ENCODE measurements around the gene HTR7. TPM values are rescaled to one million over a fixed set of nuclear protein-coding genes. Genes with fewer than 3 reads are reported as not detected.
A peak's percentile ranks its signal among the peaks of the same experiment; 100 is the strongest.

Gene HTR7
- total and polyA plus RNA-seq, 2 of the 8 experiments (the other 6 are each of a cell fraction or from before 2014, with no cell fraction given) = 22.9 to 24.6 TPM

DNA sequence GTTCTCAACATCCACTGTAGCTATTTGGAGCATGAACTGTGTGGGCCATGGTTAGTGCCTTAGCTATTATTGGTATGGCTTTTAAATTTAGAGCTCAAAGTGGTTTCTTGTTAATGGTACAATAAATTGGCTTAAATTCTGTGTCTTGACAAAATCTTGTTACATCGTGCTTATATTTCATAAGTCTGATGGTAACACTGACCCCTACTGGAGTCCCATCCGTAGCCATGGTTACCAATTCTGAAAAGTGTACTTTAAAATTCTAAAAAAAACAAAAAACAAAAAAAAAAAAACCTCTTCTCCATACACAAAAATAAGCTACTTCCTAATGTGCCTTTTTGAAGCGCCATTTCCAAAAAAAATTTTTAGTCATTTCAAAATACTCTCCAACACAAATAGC is 7.6 kb upstream of the HTR7 start:
- no peak overlapping the region for H2BK12ac ChIP-seq (ENCODE audit: low read depth, low read length)
- H4K5ac ChIP-seq (ENCODE audit: insufficient read length, low read depth, low read length) = no peak overlapping the region

More for the DNA sequence above, 7.6 kb upstream of the HTR7 start:
- FAIRE-seq (no peak), DNase-seq (ENCODE audit: low read depth in 1 of 2, low spot score in 2 of 2) (no peak)
- H3K23me2 ChIP-seq (ENCODE audit: low read depth, low read length) = no peaks in the 10 kb centered on the region
- no peaks in the 10 kb centered on the region for H4K20me1 ChIP-seq (replicated peaks in 1 of 2; ENCODE audit: control insufficient read depth in 1 of 2, insufficient read depth in 2 of 2, low read length in 2 of 2)
- H3K14ac ChIP-seq (ENCODE audit: insufficient read length) = no peak overlapping the region
- no peak overlapping the region for H4K91ac ChIP-seq (replicated peaks; ENCODE audit: insufficient read length, low read length)
- no peak overlapping the region for H3K4me3 ChIP-seq (ENCODE audit: extremely low read depth in 1 of 4, insufficient read depth in 2 of 4, low read depth in 3 of 4, low read length in 4 of 4)
- CTCF ChIA-PET (ENCODE audit: partially characterized antibody) = interaction anchor here (0.6 to 5.7 kb wide), 26 partner anchors 10 to 1868 kb away, joined by 3 to 31 read pairs (median 3); no protein-coding TSS in a partner anchor
- no peak overlapping the region for H3K9ac ChIP-seq (replicated peaks in 1 of 4; ENCODE audit: extremely low read depth in 1 of 4, low read depth in 3 of 4, low read length in 3 of 4)
- no peak overlapping the region for H3K4ac ChIP-seq (replicated peaks; ENCODE audit: insufficient read length, low read depth, low read length)
- H3K36me3 ChIP-seq (ENCODE audit: control insufficient read depth in 2 of 4, insufficient read depth in 4 of 4, low read length in 3 of 4) = no peaks in the 10 kb centered on the region; a peak in 1 of 8 replicates
- no peaks in the 10 kb centered on the region for H3K79me1 ChIP-seq (ENCODE audit: low read depth, low read length)
- H3K79me2 ChIP-seq (ENCODE audit: control insufficient read depth in 1 of 2, insufficient read depth in 2 of 2, low read length in 2 of 2) = no peaks in the 10 kb centered on the region
- 83% methylated on average over 3 of the region's 3 CpGs; no CpG with 5 or more reads in 1 of the 2 experiments for WGBS, 2 experiments (ENCODE audit: extremely low coverage in 1 of 2, insufficient coverage in 1 of 2, insufficient read length in 1 of 2, insufficient replicate concordance in 2 of 2, low coverage in 1 of 2, low lambda C conversion rate in 2 of 2, missing lambda C conversion rate in 1 of 2)
- H2BK20ac ChIP-seq (ENCODE audit: low read length) = no peak overlapping the region
- H2BK5ac ChIP-seq (ENCODE audit: low read depth, low read length) = no peak overlapping the region
- H3K27ac ChIP-seq (ENCODE audit: low read depth, low read length) = no peak overlapping the region
- H3K18ac ChIP-seq (ENCODE audit: extremely low read depth, low read length) = no peak overlapping the region
- no peak overlapping the region for H4K8ac ChIP-seq (ENCODE audit: extremely low read depth, insufficient read depth, low read length)
- POLR2A ChIA-PET (ENCODE audit: partially characterized antibody) = no interaction called here
- no peak for TF ChIP-seq RNF2 (IDR thresholded peaks at IDR 0.05; ENCODE audit: borderline replicate concordance, low read depth, low read length, missing control alignments, poor library complexity, severe bottlenecking)
- no peak for TF ChIP-seq SIX5 (IDR thresholded peaks at IDR 0.05; ENCODE audit: low read depth, low read length)
- no peak for TF ChIP-seq KDM1A (IDR thresholded peaks at IDR 0.05; ENCODE audit: borderline replicate concordance, low read length)
- TF ChIP-seq, protein P1, sequence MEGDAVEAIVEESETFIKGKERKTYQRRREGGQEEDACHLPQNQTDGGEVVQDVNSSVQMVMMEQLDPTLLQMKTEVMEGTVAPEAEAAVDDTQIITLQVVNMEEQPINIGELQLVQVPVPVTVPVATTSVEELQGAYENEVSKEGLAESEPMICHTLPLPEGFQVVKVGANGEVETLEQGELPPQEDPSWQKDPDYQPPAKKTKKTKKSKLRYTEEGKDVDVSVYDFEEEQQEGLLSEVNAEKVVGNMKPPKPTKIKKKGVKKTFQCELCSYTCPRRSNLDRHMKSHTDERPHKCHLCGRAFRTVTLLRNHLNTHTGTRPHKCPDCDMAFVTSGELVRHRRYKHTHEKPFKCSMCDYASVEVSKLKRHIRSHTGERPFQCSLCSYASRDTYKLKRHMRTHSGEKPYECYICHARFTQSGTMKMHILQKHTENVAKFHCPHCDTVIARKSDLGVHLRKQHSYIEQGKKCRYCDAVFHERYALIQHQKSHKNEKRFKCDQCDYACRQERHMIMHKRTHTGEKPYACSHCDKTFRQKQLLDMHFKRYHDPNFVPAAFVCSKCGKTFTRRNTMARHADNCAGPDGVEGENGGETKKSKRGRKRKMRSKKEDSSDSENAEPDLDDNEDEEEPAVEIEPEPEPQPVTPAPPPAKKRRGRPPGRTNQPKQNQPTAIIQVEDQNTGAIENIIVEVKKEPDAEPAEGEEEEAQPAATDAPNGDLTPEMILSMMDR (IDR thresholded peaks at IDR 0.05; ENCODE audit: control extremely low read depth in 1 of 3, insufficient read depth in 1 of 3, low read depth in 1 of 3, low read length in 3 of 3) = peak in 1 of 3 experiments; percentile 7; a peak in 1 of 4 replicates
- TF ChIP-seq TCF12 (IDR thresholded peaks at IDR 0.05; ENCODE audit: low read depth, low read length) = no peak
- TF ChIP-seq NRF1 (IDR thresholded peaks at IDR 0.05; ENCODE audit: low read depth, low read length) = no peak
- H2BK15ac ChIP-seq (ENCODE audit: low read length) = no peak overlapping the region
- peaks cover 4 to 10% of the 10 kb centered on the region in 2 experiments; a peak in 2 of 4 replicates for H3K9me3 ChIP-seq (ENCODE audit: insufficient read depth in 2 of 2, low read depth in 1 of 2, low read length in 1 of 2)
- no peak overlapping the region for H3K56ac ChIP-seq (replicated peaks; ENCODE audit: insufficient read length, low read depth, low read length)
- H3K23ac ChIP-seq (ENCODE audit: insufficient read length) = no peak overlapping the region
- no peak overlapping the region for H2AFZ ChIP-seq (ENCODE audit: low read length)
- no peak overlapping the region for H2BK120ac ChIP-seq (replicated peaks; ENCODE audit: low read depth, low read length)
- no peaks in the 10 kb centered on the region; a peak in 1 of 7 replicates for H3K4me1 ChIP-seq (replicated peaks in 1 of 4; ENCODE audit: control insufficient read depth in 3 of 4, insufficient read depth in 4 of 4, low read length in 3 of 4)
- H3K4me2 ChIP-seq (ENCODE audit: insufficient read depth in 1 of 2, low read depth in 2 of 2, low read length in 2 of 2) = no peak overlapping the region
- H2AK5ac ChIP-seq (ENCODE audit: low read depth, low read length) = no peak overlapping the region
- no peaks in the 10 kb centered on the region for H3K27me3 ChIP-seq (replicated peaks in 1 of 4; ENCODE audit: control insufficient read depth in 3 of 4, extremely low read depth in 1 of 4, insufficient read depth in 3 of 4, low read length in 3 of 4)
